H54 (cell line): ENCODE data around the gene GPC5.
"Not testable (repeated sequence)": the region's sequence is repeated elsewhere in the genome, so short reads cannot be mapped to it uniquely, and the experiment has no call there.

ENCODE experiments used
- DNase-seq: peaks from one replicate; pipeline ENCODE4 v3.0.0; 2011; ENCODE audit warnings: low spot score, mixed read lengths; ENCODE audit not compliant: insufficient read length
- FAIRE-seq: peaks from 3 replicates; lab custom pipeline; 2011; peaks lifted over from hg19 to GRCh38; lab: Jason Lieb, UNC
- POLR2A ChIP-seq: IDR thresholded peaks from 2 replicates; pipeline ENCODE4 v1.6.1; 2011; ENCODE audit warnings: low read depth, mild to moderate bottlenecking, low read length

The GPC5 gene

DNA sequence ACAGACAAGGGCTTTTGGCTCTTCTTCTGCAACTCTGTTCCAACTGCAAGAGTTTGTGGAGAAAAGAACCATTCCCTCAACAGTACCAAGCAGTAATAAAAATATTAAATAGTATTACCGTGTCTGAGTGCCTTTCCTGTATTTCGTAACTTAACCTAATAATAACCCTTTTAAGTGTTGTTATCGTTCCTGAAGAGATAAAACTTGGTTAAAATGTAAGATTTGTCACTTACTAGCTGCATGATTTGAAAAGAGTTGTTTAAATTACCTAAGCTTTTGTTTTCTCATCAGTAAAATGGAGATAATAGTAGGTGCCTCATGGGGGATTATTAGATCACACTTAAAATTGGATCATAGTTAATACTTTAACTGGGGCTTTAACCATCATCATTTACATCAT lies 447.2 kb downstream of the GPC5 start:
- no peak for FAIRE-seq
- TF ChIP-seq POLR2A, result no peak

GRCh38 chr13:91863699-91864098 lies 465.3 kb downstream of the GPC5 start:
- FAIRE-seq (no peak), DNase-seq (no peak)
- no peak for TF ChIP-seq POLR2A

More for the DNA sequence above, 447.2 kb downstream of the GPC5 start:
- no peak for DNase-seq

DNA sequence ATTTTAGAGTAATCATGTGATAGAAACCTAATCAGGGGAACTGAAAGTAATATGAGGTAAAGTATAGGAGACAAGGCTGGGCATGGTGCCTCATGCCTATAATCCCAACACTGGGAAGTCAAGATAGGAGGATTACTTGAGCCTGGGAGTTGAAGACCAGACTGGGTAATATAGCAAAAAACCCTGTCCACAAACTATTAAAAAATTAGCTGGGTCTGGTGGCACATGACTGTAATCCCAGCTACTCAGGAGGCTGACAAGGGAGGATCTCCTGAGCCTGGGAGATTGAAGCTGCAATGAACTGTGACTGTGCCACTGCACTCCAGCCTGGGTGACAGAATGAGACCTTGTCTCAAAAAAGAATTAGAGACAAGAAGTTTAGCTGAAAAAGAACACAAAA lies 469.9 kb downstream of the GPC5 start:
- FAIRE-seq, result no peak
- no peak for TF ChIP-seq POLR2A

DNA sequence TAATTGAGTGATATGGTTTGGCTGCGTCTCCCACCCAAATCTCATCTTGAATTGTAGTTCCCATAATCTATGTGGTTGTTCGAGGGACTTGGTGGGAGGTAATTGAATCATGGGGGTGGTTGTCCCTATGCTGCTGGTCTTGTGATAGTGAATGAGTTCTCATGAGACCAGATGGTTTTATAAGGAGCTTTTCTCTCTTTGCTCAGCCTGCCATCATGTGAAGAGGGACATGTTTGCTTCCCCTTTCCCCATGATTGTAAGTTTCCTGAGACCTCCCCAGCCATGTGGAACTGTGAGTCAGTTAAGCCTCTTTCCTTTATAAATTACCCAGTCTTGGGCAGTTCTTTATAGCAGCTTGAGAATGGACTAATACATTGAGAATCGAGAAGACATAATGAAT lies 480.1 kb downstream of the GPC5 start:
- TF ChIP-seq POLR2A, result no peak
- DNase-seq (no peak), FAIRE-seq (no peak)

More for the DNA sequence above, 469.9 kb downstream of the GPC5 start:
- no peak for DNase-seq

GRCh38 chr13:91879360-91879759 lies 480.9 kb downstream of the GPC5 start:
- TF ChIP-seq POLR2A, result no peak
- FAIRE-seq, result no peak
- no peak for DNase-seq

DNA sequence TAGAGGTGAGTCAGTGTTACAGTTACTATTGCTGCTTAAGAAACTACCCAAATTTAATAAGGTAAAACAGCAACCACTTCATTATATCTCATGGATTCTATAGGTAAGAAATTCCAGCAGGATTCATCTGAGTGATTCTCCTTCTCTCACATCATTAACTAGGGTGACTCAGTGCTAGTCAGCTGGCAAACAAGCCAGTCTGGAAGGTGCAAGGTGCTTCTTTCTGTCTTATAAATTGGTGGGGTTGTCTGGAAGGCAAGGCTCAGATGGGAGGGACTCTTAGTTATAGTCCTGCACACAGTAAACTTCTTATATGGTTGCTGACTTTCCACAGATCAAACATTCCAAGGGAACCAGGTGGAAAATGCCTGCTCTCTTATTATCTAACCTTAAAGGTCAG lies 484.5 kb downstream of the GPC5 start:
- no peak for DNase-seq
- no peak for TF ChIP-seq POLR2A
- no peak for FAIRE-seq

DNA sequence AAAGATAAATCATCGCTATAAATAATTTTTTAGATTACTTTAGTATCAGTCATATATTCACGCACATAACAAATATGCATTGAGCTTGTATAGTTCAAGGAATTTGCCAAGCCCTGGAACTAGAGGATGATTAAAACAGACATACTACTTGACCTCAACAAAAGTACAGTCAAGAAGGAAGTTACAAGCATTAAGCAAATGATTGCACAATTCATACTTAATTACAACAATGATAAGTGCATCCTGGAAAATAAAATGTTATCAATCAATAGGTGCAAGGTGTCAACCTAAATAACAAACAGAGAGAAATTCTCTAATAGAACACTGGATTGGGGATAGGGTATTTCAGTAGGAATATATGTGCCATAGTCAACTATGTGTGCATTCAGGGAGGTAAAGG lies 491.2 kb downstream of the GPC5 start:
- TF ChIP-seq POLR2A, result no peak
- FAIRE-seq (no peak), DNase-seq (no peak)

DNA sequence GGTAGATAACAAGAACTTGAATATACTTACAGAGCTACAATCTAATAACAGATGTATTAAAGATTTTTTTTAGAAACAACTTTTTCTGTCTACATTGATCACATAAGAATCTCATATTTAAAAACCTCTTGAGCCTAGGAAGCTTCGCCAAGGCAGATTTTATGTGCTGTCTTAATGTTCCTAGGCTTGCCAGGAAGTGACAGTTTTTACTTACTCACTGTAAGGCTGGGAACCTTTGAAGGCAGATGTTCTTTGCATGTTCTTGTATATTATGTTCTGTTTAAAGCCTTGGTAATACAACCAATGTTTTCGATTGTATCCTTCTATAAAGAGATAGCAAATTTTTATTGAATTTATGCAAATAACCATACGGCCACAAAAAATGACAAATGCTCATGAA lies 492.7 kb downstream of the GPC5 start:
- FAIRE-seq (no peak), DNase-seq (no peak)
- TF ChIP-seq POLR2A, result no peak

DNA sequence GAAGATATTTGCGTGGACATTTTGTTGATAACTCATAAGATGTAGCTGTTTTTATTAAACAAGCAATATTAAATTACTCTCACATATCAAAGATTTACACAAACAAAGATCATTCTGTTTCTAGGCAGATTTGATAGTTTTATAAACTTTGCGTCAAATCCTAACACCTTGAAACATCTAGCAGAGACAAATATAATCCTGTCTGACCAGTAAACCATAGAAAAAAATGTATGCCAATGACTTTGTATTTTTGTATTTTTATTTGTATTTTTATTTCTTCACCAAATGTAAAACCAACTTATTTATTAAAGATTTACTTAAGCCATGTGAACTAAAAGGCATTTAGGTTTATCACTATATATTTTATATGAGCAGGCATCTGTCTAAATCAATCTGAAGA lies 494.6 kb downstream of the GPC5 start:
- no peak for FAIRE-seq
- DNase-seq, result no peak
- TF ChIP-seq POLR2A, result no peak

DNA sequence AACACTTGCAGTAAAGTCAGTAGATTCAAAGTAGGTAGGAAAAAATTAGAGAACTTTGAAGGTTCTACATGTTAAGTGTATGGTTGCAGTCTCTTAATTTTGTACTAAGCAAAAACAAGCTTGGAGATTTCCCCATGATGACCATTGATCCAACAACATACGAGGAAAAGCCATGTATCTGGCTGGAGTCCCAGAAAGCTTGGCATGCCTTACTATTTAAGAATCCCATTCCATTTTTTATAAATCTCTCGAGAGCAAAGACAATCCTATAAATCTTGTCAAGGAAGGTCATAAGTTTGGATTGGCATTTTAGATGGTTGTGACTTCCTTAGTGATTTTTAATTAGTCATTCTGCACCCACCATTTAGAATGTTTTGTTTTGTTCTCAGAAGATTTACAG lies 495.9 kb downstream of the GPC5 start:
- no peak for TF ChIP-seq POLR2A
- FAIRE-seq (no peak), DNase-seq (no peak)

- no peak for TF ChIP-seq POLR2A
- FAIRE-seq (no peak), DNase-seq (no peak)
These were observed 498.1 kb downstream of the GPC5 start for GRCh38 chr13:91896547-91896946.

DNA sequence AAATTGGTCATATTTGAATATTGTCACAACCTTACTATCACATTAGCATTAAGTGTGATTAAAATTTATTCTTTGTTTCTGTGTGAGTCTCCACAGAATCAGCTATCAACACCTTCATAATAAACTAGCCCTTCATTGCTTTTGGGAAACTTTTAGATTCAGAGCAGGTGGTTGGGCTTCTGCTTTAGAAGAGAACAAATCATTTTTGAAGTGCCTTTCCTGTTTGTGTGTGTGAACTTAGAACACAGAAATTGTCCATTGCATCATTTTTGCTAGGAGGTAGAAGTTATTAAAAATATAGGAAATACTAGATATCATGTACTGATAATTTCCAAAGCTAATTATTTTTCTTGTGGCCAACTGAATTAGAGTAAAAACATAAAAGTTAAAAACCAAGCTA lies 500.6 kb downstream of the GPC5 start:
- not testable (repeated sequence) for DNase-seq, FAIRE-seq

GRCh38 chr13:91902291-91902690 lies 503.9 kb downstream of the GPC5 start:
- FAIRE-seq, result no peak
- DNase-seq, result no peak
- TF ChIP-seq POLR2A, result no peak

GRCh38 chr13:91904005-91904404 lies 505.6 kb downstream of the GPC5 start:
- TF ChIP-seq POLR2A, result no peak
- FAIRE-seq, result no peak
- DNase-seq, result no peak

DNA sequence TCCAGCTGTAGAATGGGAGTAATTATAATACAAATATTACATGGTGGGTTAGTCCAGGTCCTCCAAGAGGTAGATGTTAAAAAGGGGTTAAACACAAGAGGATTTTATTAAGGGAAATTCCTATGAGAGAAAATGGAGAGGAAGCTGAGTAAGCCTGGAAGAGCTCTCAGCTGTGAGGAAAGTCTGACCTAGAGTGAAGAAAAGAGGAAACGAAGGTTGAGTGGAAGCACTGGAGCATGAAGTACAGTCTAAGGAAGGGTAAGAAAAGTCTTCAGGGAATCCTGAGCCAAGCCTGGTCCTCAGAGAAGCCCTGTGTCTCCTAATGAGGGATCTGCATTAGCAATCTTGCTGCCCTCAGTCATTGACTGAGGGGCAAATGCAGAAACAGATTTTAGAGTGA lies 506.2 kb downstream of the GPC5 start:
- no peak for FAIRE-seq
- no peak for TF ChIP-seq POLR2A
- DNase-seq, result no peak

DNA sequence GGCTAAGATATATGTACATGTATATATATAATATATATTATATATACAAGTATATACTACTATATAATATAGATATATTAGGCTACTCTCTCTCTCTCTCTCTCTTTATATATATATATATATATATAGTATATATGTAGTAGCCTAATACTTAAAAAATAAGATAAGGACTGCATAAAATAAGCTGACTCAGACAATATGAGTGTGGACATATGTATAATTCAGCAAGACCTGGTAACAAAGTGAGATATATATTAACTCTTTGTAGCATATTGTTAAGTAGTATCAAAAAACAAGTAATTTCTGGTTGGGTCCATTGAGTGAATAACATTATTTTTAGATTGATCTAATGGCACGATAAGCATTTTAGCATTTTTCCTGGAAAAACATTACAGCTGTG lies 509.0 kb downstream of the GPC5 start:
- DNase-seq (no peak), FAIRE-seq (no peak)
- no peak for TF ChIP-seq POLR2A
